ENCODE results near the gene HMGN4. TPM values are rescaled to one million over a fixed set of nuclear protein-coding genes. Genes with fewer than 3 reads are reported as not detected.

HMGN4 gene
- total and polyA plus RNA-seq, 7 donors = 55.9 to 104 (median 70.6) TPM

- DNase-seq = no peak
- TF ChIP-seq POLR2AphosphoS5 (IDR thresholded peaks at IDR 0.05) = no peak
- no peak for TF ChIP-seq CTCF (IDR thresholded peaks at IDR 0.05)
- TF ChIP-seq EP300 (IDR thresholded peaks at IDR 0.05) = no peak
- TF ChIP-seq POLR2A (IDR thresholded peaks at IDR 0.05) = no peak
- WGBS, 2 donors = 41 to 47% methylated on average over 20 of the region's 20 CpGs
- peaks cover 0 to 25% (median 12%) of the 10 kb centered on the region in 4 donors for H3K4me1 ChIP-seq
- H3K9me3 ChIP-seq = no peaks in the 10 kb centered on the region
- intact Hi-C loops (cut with DNase I) = no loop called here
- no peak overlapping the region for H3K27ac ChIP-seq
- H3K27me3 ChIP-seq = peaks cover 13 to 41% (median 28%) of the 10 kb centered on the region in 3 donors
- no peak overlapping the region for H3K4me3 ChIP-seq
- peaks cover 0 to 6% (median 6%) of the 10 kb centered on the region in 4 donors for H3K36me3 ChIP-seq
Observed at GRCh38 chr6:26593278-26594130, 55.3 kb downstream of the HMGN4 start.

- TF ChIP-seq POLR2AphosphoS5 (IDR thresholded peaks at IDR 0.05) (no peak), POLR2A (IDR thresholded peaks at IDR 0.05) (no peak), EP300 (IDR thresholded peaks at IDR 0.05) (no peak), CTCF (IDR thresholded peaks at IDR 0.05) (no peak)
- Histone ChIP-seq H3K27me3 (peaks cover 13 to 41% (median 28%) of the 10 kb centered on the region in 3 donors), H3K4me1 (peaks cover 0 to 25% (median 13%) of the 10 kb centered on the region in 4 donors), H3K27ac (no peak overlapping the region), H3K9me3 (no peaks in the 10 kb centered on the region), H3K4me3 (no peak overlapping the region), H3K36me3 (peaks cover 0 to 12% (median 9%) of the 10 kb centered on the region in 4 donors)
- 31 to 55% methylated on average over 6 of the region's 6 CpGs for WGBS, 2 donors
- intact Hi-C loops (cut with DNase I) = no loop called here
- DNase-seq = no peak
Observed at GRCh38 chr6:26594131-26594498, 55.9 kb downstream of the HMGN4 start.

- Histone ChIP-seq H3K27me3 (peaks cover 13 to 41% (median 28%) of the 10 kb centered on the region in 3 donors), H3K36me3 (peaks cover 0 to 21% (median 9%) of the 10 kb centered on the region in 4 donors), H3K27ac (peak overlapping the region; percentile 84 to 93 (median 88)), H3K4me1 (peaks cover 0 to 25% (median 13%) of the 10 kb centered on the region in 4 donors), H3K4me3 (peak overlapping the region; percentile 14 to 93 (median 84)), H3K9me3 (no peaks in the 10 kb centered on the region)
- 27 to 40% methylated on average over 23 of the region's 23 CpGs for WGBS, 2 donors
- no peak for DNase-seq
- intact Hi-C loops (cut with DNase I) = loop anchor here (1.0 to 5.0 kb wide), 5 partner anchors 23 to 1212 kb away; partner anchors contain the start of gene HMGN4
- TF ChIP-seq POLR2AphosphoS5 (IDR thresholded peaks at IDR 0.05) (no peak), CTCF (IDR thresholded peaks at IDR 0.05) (no peak), EP300 (IDR thresholded peaks at IDR 0.05) (no peak), POLR2A (IDR thresholded peaks at IDR 0.05) (no peak)
Observed at GRCh38 chr6:26594730-26595632, 56.8 kb downstream of the HMGN4 start.

- WGBS, 2 donors = 0 to 1% methylated on average over 39 of the region's 39 CpGs
- Histone ChIP-seq H3K27ac (peak overlapping the region; percentile 84 to 93 (median 88)), H3K4me1 (peaks cover 0 to 25% (median 13%) of the 10 kb centered on the region in 4 donors), H3K9me3 (no peaks in the 10 kb centered on the region), H3K27me3 (peaks cover 13 to 39% (median 28%) of the 10 kb centered on the region in 3 donors), H3K36me3 (peaks cover 0 to 24% (median 9%) of the 10 kb centered on the region in 4 donors), H3K4me3 (peak overlapping the region; percentile 14 to 93 (median 84))
- intact Hi-C loops (cut with DNase I) = loop anchor here (1.0 to 5.0 kb wide), 6 partner anchors 23 to 1212 kb away; partner anchors contain the start of genes HMGN4 and ZNF322
- peak in 3 of 4 donors; percentile 21 to 43 (median 24) for TF ChIP-seq POLR2AphosphoS5 (IDR thresholded peaks at IDR 0.05)
- peak; percentile 87 to 96 (median 94) for TF ChIP-seq CTCF (IDR thresholded peaks at IDR 0.05)
- TF ChIP-seq EP300 (IDR thresholded peaks at IDR 0.05) = no peak
- no peak for TF ChIP-seq POLR2A (IDR thresholded peaks at IDR 0.05)
- peak; percentile 95 for DNase-seq
Observed at GRCh38 chr6:26595669-26596269, 57.6 kb downstream of the HMGN4 start.
